Measurements from ENCODE around the gene CCDC54.

The CCDC54 gene

GRCh38 chr3:107425033-107425432, 47.8 kb downstream of the CCDC54 start:
- H3K4me3 ChIP-seq (ENCODE audit: low read depth, low read length), result no peak overlapping the region
- DNase-seq (ENCODE audit: low read depth), result no peak
- TF ChIP-seq CTCF (IDR thresholded peaks at IDR 0.05; ENCODE audit: control insufficient read depth, extremely low read depth, insufficient read depth), result no peak

GRCh38 chr3:107426223-107426622, 49.0 kb downstream of the CCDC54 start:
- H3K4me3 ChIP-seq (ENCODE audit: low read depth, low read length), result no peak overlapping the region
- no peak for TF ChIP-seq CTCF (IDR thresholded peaks at IDR 0.05; ENCODE audit: control insufficient read depth, extremely low read depth, insufficient read depth)
- DNase-seq (ENCODE audit: low read depth), result no peak
